H54 (cell line): ENCODE results near the gene AP2S1.

Experiments
- DNase-seq: peaks from one replicate; pipeline ENCODE4 v3.0.0; 2011; ENCODE audit warnings: low spot score, mixed read lengths; ENCODE audit not compliant: insufficient read length
- FAIRE-seq: peaks from 3 replicates; lab custom pipeline; 2011; peaks lifted over from hg19 to GRCh38; lab: Jason Lieb, UNC
- POLR2A ChIP-seq: IDR thresholded peaks from 2 replicates; pipeline ENCODE4 v1.6.1; 2011; ENCODE audit warnings: low read depth, mild to moderate bottlenecking, low read length

AP2S1 gene

DNA sequence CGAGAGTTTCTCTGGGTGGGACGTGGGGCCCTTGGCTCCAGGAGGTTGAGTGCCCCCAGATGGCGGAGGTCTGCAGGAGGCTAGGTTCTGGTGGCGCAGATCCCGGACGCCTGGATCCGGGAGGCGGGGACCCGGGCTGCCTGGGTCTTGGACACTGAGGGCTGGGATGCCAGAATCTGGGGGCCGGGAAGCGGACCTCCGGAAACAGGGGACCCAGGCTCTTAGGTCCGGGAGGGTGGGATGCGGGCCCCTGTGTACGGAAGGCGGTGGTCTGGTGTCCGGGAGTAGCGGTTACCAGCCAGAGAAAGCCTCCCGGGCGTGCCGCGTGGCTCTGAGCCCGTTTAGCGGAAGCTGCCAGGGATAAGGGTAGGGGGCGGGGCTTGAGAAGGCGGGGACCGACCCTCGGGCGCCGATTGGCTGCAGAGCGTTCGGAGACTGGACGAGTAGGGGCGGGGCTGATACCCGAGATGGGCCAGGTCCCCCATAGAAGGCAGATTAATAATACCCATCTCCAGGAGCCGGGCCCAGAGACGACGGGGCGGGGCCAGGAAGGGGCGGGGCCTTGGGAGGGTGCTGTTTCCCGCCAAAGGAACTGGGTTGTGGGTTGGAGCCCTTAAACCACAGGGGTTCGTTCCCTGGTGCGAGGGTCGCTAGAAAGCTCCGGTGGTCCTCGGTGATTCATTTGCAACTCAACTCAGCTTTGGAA lies 62.2 kb downstream of the AP2S1 start, which contains the start of gene SLC1A5:
SLC1A5 (minus strand) TSS at position 333 of the 706 bp plus-strand sequence. CDS start 629 bp downstream, outside the sequence.
- peak; percentile 88 for DNase-seq
- FAIRE-seq, result no peak
- TF ChIP-seq POLR2A, result peak; percentile 98
